Coronary artery (tissue), 2 donors: Measurements from ENCODE around the gene FLACC1.
A peak's percentile ranks its signal among the peaks of the same experiment; 100 is the strongest.

ENCODE experiments used
- DNase-seq: peaks from one replicate; pipeline ENCODE4 v3.0.0-alpha.2; 2017; ENCODE audit warnings: low spot score
- H3K27ac ChIP-seq, 2 donors: fragments of 200-600 bp; sonication (generic); one replicate each; pipeline ENCODE4 v1.5.1; 2016 to 2019
- H3K4me3 ChIP-seq: fragments of 200-600 bp; sonication (generic); 2 replicates; pipeline ENCODE4 v1.5.1; 2016; ENCODE audit warnings: mild to moderate bottlenecking, moderate library complexity
- CTCF ChIP-seq: fragments of 200-600 bp; sonication (generic); IDR thresholded peaks from one replicate; pipeline ENCODE4 v1.5.1; 2019; ENCODE audit warnings: antibody characterized with exemption

Gene FLACC1

GRCh38 chr2:201254081-201254730 is 102.9 kb downstream of the FLACC1 start:
- no peak overlapping the region for H3K27ac ChIP-seq
- no peak overlapping the region for H3K4me3 ChIP-seq
- no peak for DNase-seq
- no peak for TF ChIP-seq CTCF

- no peak for DNase-seq
- Histone ChIP-seq H3K4me3 (no peak overlapping the region), H3K27ac (no peak overlapping the region)
- no peak for TF ChIP-seq CTCF
Observed at GRCh38 chr2:201250741-201251140, 106.4 kb downstream of the FLACC1 start.

- Histone ChIP-seq H3K4me3 (no peak overlapping the region), H3K27ac (no peak overlapping the region)
- no peak for DNase-seq
- no peak for TF ChIP-seq CTCF
Observed at GRCh38 chr2:201249889-201250288, 107.3 kb downstream of the FLACC1 start.

- no peak for DNase-seq
- H3K27ac ChIP-seq = no peak overlapping the region
- TF ChIP-seq CTCF = no peak
Observed at GRCh38 chr2:201248288-201248844, 108.8 kb downstream of the FLACC1 start.

GRCh38 chr2:201246280-201246679 is 110.9 kb downstream of the FLACC1 start:
- Histone ChIP-seq H3K27ac (peak overlapping the region in 1 of 2 donors; percentile 45), H3K4me3 (no peak overlapping the region)
- no peak for DNase-seq
- no peak for TF ChIP-seq CTCF

More at GRCh38 chr2:201248288-201248844, 108.8 kb downstream of the FLACC1 start:
- no peak overlapping the region for H3K4me3 ChIP-seq

GRCh38 chr2:201244829-201245228 is 112.3 kb downstream of the FLACC1 start:
- H3K4me3 ChIP-seq = no peak overlapping the region
- DNase-seq = no peak
- no peak for TF ChIP-seq CTCF

More at GRCh38 chr2:201244829-201245228, 112.3 kb downstream of the FLACC1 start:
- H3K27ac ChIP-seq = no peak overlapping the region
